GM18507 (cell line): ENCODE results near the gene MEGF10.
A peak's percentile ranks its signal among the peaks of the same experiment; 100 is the strongest.

Experiments
- DNase-seq: peaks from one replicate; pipeline ENCODE4 v3.0.0; 2011; ENCODE audit warnings: low read depth; ENCODE audit not compliant: insufficient read length; ENCODE audit errors: extremely low spot score
- FAIRE-seq: peaks from 2 replicates; lab custom pipeline; 2011; peaks lifted over from hg19 to GRCh38; lab: Jason Lieb, UNC

The MEGF10 gene

GRCh38 chr5:127320032-127320965 is 29.7 kb downstream of the MEGF10 start:
- FAIRE-seq: peak; percentile 81
- DNase-seq: peak; percentile 11

GRCh38 chr5:127321465-127321864 is 30.9 kb downstream of the MEGF10 start:
- FAIRE-seq (no peak), DNase-seq (no peak)

- FAIRE-seq (no peak), DNase-seq (no peak)
Measured at GRCh38 chr5:127322403-127322802, 31.8 kb downstream of the MEGF10 start.

GRCh38 chr5:127324756-127325155 is 34.2 kb downstream of the MEGF10 start:
- no peak for FAIRE-seq

GRCh38 chr5:127326431-127326830 is 35.8 kb downstream of the MEGF10 start:
- FAIRE-seq: no peak
- no peak for DNase-seq

More at GRCh38 chr5:127324756-127325155, 34.2 kb downstream of the MEGF10 start:
- DNase-seq: no peak

- DNase-seq: no peak
- no peak for FAIRE-seq
Measured at GRCh38 chr5:127326976-127327755, 36.6 kb downstream of the MEGF10 start.

- FAIRE-seq: no peak
- DNase-seq: no peak
Measured at GRCh38 chr5:127330116-127330515, 39.5 kb downstream of the MEGF10 start.

GRCh38 chr5:127331890-127332649 is 41.5 kb downstream of the MEGF10 start:
- DNase-seq (no peak), FAIRE-seq (no peak)

GRCh38 chr5:127333483-127333882 is 42.9 kb downstream of the MEGF10 start:
- DNase-seq (no peak), FAIRE-seq (no peak)

- DNase-seq (no peak), FAIRE-seq (no peak)
Measured at GRCh38 chr5:127335381-127335780, 44.8 kb downstream of the MEGF10 start.

- DNase-seq (no peak), FAIRE-seq (no peak)
Measured at GRCh38 chr5:127337876-127338275, 47.3 kb downstream of the MEGF10 start.

GRCh38 chr5:127338501-127338900 is 47.9 kb downstream of the MEGF10 start:
- DNase-seq (no peak), FAIRE-seq (no peak)

- no peak for FAIRE-seq
- DNase-seq: no peak
Measured at GRCh38 chr5:127340606-127341005, 50.0 kb downstream of the MEGF10 start.

GRCh38 chr5:127342364-127342763 is 51.8 kb downstream of the MEGF10 start:
- no peak for FAIRE-seq

GRCh38 chr5:127343313-127343712 is 52.7 kb downstream of the MEGF10 start:
- FAIRE-seq (no peak), DNase-seq (no peak)

More at GRCh38 chr5:127342364-127342763, 51.8 kb downstream of the MEGF10 start:
- no peak for DNase-seq

GRCh38 chr5:127343866-127344265 is 53.3 kb downstream of the MEGF10 start:
- FAIRE-seq (no peak), DNase-seq (no peak)

GRCh38 chr5:127344931-127345330 is 54.3 kb downstream of the MEGF10 start:
- FAIRE-seq (no peak), DNase-seq (no peak)

GRCh38 chr5:127351418-127351817 is 60.8 kb downstream of the MEGF10 start:
- no peak for DNase-seq
- FAIRE-seq: no peak

GRCh38 chr5:127352068-127352467 is 61.5 kb downstream of the MEGF10 start:
- no peak for FAIRE-seq
- DNase-seq: no peak

GRCh38 chr5:127353327-127353726 is 62.7 kb downstream of the MEGF10 start:
- FAIRE-seq (no peak), DNase-seq (no peak)
